Esophagus squamous epithelium (tissue), 4 donors: ENCODE data around the gene KLF16.

Experiments
- POLR2A ChIP-seq, 4 donors: fragments of 450-650 bp; IDR thresholded peaks; one replicate each; pipeline ENCODE4 v1.6.1; 2017; ENCODE audit warnings: antibody characterized with exemption in 4 of 4, mild to moderate bottlenecking in 4 of 4, moderate library complexity in 3 of 4
- TF ChIP-seq, protein P1 (sequence below), 6 experiments: fragments of 450-650 bp in 4 of 6; fragments of 200-600 bp in 2 of 6; sonication (generic) in 2 of 6; IDR thresholded peaks; one replicate each; pipeline ENCODE4 v1.5.1; 2016 to 2019; ENCODE audit warnings: antibody characterized with exemption in 6 of 6, mild to moderate bottlenecking in 4 of 6, moderate library complexity in 4 of 6

- TF ChIP-seq, protein P1, sequence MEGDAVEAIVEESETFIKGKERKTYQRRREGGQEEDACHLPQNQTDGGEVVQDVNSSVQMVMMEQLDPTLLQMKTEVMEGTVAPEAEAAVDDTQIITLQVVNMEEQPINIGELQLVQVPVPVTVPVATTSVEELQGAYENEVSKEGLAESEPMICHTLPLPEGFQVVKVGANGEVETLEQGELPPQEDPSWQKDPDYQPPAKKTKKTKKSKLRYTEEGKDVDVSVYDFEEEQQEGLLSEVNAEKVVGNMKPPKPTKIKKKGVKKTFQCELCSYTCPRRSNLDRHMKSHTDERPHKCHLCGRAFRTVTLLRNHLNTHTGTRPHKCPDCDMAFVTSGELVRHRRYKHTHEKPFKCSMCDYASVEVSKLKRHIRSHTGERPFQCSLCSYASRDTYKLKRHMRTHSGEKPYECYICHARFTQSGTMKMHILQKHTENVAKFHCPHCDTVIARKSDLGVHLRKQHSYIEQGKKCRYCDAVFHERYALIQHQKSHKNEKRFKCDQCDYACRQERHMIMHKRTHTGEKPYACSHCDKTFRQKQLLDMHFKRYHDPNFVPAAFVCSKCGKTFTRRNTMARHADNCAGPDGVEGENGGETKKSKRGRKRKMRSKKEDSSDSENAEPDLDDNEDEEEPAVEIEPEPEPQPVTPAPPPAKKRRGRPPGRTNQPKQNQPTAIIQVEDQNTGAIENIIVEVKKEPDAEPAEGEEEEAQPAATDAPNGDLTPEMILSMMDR (IDR thresholded peaks at IDR 0.05) = no peak
- no peak for TF ChIP-seq POLR2A (IDR thresholded peaks at IDR 0.05)
Measured at GRCh38 chr19:1858412-1859081, 4.8 kb downstream of the KLF16 start.
